GM12892 (cell line): ENCODE results near the gene PSAP.

Experiments
- POLR2A ChIP-seq: IDR thresholded peaks from 2 replicates; pipeline ENCODE4 v1.6.1; 2011; ENCODE audit warnings: low read depth, low read length, control low read depth
- POLR2AphosphoS5 ChIP-seq: IDR thresholded peaks from 2 replicates; pipeline ENCODE4 v1.6.1; 2011; ENCODE audit warnings: low read depth, low read length, control low read depth

DNA sequence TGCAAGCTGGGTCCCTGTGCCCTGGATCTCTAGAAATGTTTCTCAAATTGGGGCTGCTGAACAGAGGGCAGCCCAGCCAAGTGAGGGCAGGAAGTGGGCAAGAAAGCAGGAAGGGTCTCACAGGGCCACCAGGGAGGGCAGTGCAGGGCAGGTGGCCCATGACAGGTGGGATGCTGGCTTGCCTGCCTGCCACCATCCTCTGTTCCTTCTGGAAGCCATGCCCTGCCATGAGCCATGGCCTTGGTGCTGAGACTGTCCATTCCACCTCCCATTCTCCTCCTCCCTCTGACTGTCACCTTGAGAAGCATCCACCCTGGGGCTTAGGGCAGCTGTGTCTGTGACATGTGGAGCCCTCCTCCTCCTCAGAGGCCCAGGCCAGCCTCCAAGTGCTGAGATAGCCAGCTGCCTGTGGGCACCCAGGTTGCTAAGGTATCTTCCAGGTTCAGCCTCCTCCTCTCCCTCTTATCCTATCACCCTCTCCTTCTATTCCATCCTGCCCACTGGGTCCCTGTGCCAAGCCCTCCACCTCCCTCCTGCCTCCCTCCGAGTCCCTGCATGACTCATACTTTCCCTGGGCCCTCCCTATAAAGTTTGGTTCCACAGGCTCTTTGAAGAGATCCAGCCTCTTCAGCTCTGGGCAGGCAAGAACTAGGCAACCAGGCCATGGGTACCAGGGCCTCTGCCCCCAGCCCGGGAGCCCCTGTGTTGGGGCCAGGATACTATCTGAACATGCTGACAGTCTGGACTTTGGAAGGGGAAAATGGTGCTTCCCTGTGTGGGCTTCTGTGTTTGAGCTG lies 79.0 kb downstream of the PSAP start:
- TF ChIP-seq POLR2A (no peak), POLR2AphosphoS5 (no peak)
